Heart left ventricle (tissue), 13 donors: ENCODE data around the gene KLF7.

ENCODE experiments used
- CTCF ChIP-seq, 12 donors: fragments of 200-600 bp; sonication (generic) in 4 of 12; IDR thresholded peaks; one replicate each; pipeline versions ENCODE4 v1.5.0 to v1.8.0; 2018 to 2022; ENCODE audit warnings: antibody characterized with exemption in 12 of 12, mild to moderate bottlenecking in 5 of 12
- POLR2A ChIP-seq, 2 donors: fragments of 450-650 bp; IDR thresholded peaks; one replicate each; pipeline ENCODE4 v1.6.1; 2017; ENCODE audit warnings: antibody characterized with exemption in 2 of 2, mild to moderate bottlenecking in 2 of 2, moderate library complexity in 2 of 2
- donor health status: ischemic (EF 13 %, LVEDD 7.1; RV severe dilation, severe dysfunction).
- donor health status: DM: no; HTN: yes; CAD: no.
- donor health status: DM: no; HTN: no; CAD: no.
- donor health status: ischemic (EF 25% LVEDD 6.9; RV normal size, moderate dysfunction).
- donor health status: ischemic (EF 25% LVEDD 5.7; RV mildly dilated, moderate dysfunction).
- donor health status: ischemic (EF 35%, LVEDD 5.7; RV mildly dilated, moderate dysfunction).
- donor health status: nonischemic (EF 11% LVEDD 7.7; RV severe dilation, severe dysfunction).
- donor health status: DM: yes; HTN: yes; CAD: no.
- donor health status: PGD.
- donor health status: ischemic (EF 29% LVEDD 5.4; RV normal size, mild dysfunction).
- donor health status: nonischemic (EF 23%, LVEDD 6.1; RV moderate dilation, normal function).

- TF ChIP-seq POLR2A (IDR thresholded peaks at IDR 0.05) (no peak), CTCF (IDR thresholded peaks at IDR 0.05) (no peak)
These were observed 40.3 kb upstream of the KLF7 start for GRCh38 chr2:207206011-207206410.
